NCI-H1436 (cell line): ENCODE measurements around the gene MRPL22.
"Not testable (repeated sequence)": the region's sequence is repeated elsewhere in the genome, so short reads cannot be mapped to it uniquely, and the experiment has no call there.

Experiments used
- DNase-seq: peaks from one replicate; lab custom pipeline; 2025; lab: John Stamatoyannopoulos, UW

The MRPL22 gene

DNA sequence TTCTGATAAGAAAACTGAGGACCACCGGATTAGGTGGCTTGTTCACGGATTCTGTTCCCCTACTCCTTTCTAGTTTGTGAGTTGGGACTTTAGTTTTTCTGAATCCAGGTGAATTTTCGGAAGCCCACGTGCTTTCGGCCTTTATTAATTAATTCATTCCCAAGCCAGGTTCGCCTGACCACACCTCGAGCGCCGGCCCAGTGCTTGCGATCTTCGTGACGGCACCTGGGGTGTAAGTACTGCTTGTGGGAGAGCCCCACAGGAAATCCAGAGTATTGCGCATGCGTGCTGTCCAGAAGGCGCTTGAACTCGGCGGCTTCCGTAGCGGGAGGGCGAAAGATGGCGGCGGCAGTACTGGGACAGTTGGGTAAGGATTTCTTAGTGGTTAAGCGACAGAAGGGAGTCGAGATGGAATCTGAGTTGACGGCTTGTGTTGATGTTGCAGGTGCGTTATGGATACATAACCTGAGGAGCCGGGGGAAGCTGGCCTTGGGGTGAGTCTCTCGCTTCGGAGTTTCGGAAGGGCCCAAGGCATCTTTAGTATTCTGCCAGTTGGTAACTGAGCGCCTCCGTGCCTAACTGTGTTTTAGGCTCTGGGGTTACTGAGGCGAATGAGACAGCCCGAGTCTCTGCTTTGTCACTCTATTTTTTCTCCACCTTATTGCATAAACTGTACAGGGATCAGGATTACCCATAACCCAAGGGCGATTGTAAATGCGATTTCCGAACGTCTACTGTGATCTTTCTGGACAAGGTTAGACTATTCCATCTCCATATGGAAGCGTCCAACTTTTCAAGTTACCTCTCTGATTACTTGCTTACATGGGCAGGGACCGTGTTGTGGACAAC is at the start of gene MRPL22:
Gene MRPL22, plus strand, starts transcription at position 302 of the 849 bp plus-strand sequence. Its CDS starts 38 bp downstream, at position 340.
- peak; percentile 93 for DNase-seq

DNA sequence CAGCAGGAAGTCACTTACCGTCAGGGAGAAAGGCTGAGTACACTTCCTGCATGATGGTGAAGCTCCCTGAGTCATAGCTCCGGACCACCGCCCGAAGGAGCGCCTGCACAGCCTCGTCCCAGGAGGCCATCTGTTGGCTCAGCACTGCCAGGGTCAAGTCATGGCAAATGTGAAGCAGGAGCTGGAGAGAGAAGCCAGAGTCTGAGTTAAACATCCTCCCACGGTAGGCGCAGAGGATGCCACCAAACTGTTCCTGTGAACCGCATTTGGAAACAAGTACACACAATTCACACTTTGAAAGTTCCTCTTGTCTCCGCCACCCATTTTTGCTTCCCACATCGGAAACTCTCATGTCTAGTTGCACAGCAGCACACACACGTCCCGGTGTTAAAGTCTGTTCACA is 48.5 kb upstream of the MRPL22 start:
- no peak for DNase-seq

DNA sequence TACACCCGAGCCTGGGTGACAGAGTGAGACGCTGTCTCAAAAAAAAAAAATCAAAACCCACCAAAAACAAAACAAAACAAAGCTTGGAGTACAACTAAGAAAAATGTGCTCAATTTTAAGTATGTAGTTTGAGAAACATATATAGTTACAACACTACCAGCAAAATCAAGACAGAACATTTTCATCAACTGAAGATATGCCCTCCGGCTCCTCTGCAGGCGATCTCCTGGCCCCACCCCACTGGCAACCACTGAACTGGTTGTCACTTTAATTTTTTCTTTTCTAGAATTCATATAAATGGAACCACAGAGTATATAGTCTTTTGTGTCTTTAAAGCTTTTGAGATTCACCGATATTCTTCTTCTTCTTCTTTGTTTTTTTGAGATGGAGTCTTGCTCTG is 47.5 kb upstream of the MRPL22 start:
- no peak for DNase-seq

DNA sequence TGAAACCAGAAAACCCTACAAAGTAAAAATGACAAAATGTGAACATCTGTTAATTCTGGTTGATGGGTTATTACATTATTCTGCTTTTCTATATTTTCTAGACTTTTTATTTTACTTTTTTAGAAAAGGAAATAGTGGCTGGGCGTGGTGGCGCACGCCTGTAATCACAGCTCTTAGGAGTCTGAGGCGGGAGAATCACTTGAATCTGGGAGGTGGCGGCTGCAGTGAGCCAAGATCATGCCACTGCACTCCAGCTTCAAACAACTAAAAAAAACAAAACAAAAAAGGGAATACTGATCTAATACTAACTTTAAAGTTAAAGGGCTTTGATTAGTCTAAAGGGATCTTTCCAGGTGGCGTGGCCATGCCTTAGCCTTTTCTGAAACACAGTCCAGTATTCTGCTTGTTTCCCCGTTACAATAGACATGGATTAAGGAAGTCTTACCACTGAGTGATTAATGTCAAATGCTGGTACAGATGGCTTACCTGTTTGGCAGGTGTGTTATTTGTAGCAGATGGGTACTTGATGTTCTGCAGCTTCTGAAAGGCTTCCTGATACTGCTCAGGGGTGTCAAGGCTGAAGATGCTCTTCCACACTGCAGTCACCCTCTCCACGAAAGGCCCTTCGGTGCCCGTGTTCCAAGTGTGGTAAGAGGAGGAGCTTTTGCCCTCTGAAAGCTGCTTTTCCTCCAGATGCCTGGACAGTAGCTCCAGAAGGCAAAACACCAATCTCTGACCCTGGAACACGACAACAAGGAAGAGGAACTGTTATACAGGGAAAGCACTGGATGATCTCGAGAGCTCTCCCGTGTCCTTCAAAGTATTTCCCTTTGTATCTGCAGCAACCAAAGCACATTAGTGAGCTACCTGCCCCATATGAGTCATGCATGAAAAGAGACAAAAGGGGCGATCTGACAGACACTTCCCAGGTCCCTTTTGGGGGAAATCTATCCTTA is 45.0 kb upstream of the MRPL22 start:
- no peak for DNase-seq

DNA sequence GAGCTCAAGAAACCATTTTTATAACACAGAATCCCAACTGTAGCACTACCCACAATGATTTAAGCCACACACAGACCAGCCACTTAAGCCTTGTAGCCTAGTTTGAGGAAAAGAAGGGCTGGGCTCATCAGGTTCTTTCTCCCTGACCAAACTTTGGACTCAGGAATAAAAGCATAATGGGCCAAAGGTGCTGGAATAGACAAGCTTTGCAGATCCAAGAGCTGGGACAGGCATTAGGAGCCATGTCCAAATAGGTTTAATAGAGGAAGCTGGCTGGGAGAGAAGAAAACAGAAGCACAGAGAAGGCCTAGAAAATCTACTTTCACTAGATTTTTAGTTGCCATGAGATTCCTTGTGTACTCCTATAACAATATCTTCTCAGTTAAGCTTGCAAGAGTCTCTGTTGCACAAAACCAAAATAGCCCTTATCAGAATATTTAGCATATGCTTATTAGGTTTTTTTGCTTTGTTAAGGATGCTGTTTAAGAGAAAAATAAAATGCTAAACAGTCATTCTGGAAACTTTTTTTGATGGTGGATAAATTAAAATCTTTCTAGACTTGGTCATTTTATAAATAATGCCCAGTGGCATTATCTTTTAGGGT is 44.2 kb upstream of the MRPL22 start:
- DNase-seq = no peak

DNA sequence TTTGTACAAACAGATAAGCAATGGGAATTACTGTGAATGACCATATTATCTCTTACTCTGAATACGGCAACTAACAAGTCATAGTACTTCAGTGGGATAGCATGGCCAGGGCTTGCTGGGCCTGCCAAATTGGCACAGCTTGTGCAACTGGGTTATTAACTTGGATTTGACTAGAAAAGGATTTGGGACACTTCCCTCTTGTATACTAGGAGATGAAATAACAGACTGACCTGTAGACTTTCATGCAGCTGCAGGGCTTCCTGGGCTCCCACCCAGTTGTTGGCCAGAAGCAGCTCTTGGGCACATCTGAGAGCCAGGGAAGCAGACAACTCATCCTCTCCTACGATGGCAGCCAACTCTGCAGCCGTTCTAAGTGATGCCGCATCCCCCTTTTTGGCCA is 42.7 kb upstream of the MRPL22 start:
- DNase-seq = no peak

DNA sequence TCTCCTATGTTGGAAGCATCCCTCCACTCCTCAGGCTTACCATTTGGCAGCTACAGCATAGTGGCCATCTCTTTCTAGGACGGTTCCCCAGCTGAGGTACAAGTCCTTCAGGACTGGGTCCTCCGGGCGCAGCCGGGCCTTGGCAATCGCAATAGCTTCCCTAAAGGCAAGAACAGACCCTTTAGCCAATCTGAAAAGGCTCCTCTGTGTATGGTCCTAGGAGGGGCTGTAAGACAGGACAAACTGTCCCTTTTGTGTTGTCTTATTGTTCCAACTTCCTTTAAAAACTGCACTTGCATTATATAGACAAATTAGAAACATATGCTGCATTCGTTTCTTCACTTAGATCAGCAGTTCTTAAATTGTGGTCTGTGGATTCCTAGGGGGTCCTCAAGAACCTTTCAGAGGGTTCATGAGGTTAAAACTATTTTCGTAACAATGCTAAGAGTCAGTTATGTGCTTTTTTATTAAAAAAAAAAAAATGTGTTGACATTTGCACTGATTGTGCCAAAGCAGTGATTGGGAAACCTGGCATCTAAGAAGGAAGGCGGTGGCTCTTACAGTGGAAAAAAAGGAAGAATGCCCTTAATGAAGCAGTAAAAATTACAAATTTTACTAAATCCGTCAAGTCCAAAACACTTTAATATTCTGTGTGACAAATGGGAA is 41.6 kb upstream of the MRPL22 start:
- DNase-seq = no peak

DNA sequence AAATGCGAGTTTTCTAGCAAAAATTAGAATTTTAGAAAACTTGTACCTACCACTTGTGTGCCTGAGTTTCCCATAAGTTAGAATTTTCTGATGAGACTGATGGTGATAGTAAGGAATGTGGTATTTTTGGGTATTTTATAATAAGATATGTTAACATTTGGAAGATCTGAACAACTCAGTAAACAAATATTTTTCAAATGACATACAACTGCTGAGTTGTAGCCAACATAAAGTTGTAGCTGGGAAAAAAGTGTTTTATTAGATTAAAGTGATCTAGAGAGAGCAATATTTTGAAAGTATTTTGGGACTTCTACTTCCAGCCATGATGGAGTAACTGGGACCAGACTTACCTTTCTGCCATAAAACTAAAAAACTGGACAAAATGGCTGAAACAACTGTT is 40.8 kb upstream of the MRPL22 start:
- no peak for DNase-seq

DNA sequence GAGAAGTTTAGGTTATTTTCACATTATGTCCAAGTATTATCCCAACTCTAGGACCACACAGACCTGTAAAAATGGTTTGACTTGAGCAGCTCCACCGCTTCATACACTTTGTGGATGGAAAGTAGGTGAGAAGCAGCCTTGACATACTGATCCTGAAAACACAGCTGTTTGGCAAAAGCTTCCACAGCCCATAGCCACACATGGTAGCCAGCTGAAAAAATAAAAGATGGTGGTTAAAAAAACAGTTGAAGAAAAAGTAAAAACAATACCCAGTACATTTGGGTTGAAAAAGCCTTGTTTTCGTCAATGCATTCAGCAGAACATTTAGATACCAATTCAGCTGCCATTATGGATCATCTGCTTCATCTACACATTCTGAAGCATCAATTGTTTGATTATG is 39.6 kb upstream of the MRPL22 start:
- no peak for DNase-seq

DNA sequence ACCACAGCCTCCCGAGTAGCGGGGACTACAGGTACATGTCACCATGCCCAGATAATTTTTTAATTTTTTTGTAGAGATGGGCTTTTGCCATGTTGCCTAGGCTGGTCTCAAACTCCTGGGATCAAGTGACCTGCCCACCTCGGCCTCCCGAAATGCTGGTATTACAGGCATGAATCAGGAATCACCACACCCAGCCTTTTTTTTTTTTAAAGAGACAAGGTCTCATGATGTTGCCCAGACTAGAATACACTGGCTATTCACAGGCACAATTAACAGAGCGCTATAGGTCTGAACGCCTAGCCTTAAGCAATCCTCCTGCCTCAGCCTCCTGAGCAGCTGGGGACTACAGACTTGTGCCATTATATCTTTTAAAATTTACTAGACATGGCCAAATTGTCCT is 39.0 kb upstream of the MRPL22 start:
- DNase-seq = no peak

DNA sequence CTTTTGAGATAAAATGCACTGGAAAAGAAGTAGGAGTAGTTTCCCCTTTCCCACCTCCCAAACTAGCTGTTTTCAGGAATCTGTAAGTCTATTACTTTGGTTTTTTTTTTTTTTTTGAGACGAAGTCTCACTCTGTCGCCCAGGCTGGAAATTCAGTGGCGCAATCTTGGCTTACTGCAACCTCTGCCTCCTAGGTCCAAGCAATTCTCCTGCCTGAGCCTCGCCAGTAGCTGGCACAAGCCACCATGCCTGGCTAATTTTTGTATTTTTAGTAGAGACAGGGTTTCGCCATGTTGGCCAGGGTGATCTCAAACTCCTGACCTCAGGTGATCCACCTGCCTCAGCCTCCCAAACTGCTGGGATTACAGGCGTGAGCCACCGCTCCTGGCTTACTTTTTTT is 35.3 kb upstream of the MRPL22 start:
- DNase-seq = not testable (repeated sequence)

DNA sequence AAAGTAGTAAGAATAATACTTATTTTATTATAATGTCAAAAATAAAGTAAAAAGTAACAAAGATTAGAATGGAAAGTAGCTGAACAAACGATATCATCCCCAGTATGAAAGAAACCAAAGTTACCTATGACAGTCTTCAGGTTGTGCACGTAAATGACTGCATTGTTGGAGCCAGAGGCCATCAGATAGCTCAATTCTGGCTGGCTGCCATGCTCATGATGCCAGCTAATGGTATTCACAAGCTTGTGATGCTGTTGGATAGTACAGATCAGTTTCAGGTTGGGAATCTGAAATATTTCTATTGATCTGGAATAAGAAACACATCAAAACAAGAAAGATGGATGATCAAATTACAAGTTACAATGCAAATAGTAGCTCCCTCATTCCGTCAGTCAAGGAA is 24.0 kb upstream of the MRPL22 start:
- DNase-seq = no peak

DNA sequence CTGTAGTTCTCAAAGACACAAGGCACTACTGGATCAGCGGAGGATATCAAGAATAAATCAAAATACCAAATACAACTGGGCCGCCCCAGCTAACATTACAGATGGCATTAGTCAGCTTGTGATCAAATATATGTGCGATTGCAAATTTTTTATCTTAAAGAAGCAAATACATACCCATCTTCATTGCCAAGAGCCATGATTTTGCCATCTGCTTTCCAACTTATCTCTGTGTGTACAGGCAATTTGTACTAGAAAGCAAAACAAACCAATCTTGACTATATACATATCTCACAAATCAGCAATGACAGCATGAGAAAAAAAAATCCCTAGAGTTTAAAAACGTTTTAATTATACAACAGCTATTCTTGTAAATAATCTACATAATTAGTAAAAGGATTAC is 23.1 kb upstream of the MRPL22 start:
- no peak for DNase-seq

DNA sequence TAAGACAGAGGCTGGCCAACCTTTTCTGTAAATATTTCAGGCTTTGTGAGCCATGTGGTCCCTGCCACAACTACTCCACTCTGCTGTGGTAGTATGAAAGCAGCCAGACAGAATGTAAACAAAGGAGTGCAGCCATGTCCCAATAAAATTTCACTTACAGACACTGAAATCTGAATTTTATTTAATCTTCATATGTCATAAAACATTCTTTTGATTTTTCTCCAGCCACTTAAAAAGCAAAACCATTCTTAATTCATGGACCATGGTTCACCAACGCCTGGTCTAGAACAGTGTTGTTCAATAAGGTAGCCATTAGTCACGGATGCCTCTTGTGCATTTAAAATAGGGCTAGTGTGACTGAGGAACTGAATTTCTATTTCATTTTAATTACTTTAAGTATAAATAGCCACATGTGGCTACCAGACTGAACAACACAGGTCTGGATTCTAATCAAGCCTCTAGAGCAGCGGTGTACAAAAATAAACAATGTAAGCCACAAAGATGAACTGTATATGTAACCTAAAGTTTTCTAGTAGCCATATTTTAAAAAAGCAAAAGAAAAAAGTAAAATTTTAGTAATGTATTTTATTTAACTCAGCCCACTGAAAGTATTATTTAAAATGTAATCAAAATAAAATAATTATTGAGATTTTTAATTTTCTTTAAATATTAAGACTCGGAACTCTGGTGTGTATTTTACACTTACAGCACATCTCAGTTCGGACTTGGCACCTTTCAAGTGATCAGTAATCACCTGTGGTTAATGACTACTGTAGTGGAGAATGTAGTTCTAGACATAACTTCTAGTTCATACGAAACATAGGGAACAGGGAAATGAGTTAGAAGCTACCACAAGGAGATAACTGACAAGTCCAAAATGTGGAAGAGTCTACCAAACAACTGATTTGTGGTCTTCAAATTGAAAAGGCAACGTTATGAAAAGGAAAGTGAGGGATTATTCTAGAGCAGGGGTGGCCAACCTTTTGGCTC is 17.1 kb upstream of the MRPL22 start:
- no peak for DNase-seq

DNA sequence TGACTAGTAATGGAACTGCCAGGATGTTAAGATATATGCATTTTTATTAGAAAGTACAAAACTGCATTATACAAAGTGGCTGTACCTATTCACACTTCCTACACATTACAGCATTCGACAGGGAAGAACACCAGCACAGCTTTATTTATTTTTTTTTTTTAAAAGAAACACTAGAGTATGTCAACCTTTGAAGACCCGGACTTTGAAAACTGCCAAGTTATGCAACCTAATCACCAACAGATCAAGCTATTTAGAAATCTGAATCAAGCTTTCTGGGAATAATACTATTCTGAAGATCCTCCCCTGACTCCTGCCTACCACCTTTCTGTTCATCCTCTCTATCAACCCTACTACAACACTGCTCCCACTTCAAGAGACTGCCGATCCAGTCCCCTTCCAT is 7.3 kb upstream of the MRPL22 start:
- no peak for DNase-seq

DNA sequence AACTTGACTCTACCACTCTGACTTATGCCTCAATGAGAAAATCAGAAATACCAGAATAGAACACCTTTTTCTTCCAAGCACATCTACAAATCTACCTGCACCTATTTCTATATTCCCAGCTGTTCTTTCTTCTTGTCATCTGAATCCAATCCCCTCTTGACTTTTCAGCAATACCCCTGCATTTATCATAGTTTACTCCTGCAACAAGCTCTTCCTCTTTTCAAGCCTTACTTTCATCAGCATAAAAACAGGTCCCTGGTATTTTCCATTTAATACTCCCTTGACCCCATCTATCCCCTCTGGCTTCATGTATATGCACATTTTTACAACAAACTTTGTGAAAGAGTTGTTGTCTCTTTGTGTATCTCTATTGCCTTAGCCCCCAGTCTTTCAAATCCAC is 6.0 kb upstream of the MRPL22 start:
- DNase-seq = no peak

DNA sequence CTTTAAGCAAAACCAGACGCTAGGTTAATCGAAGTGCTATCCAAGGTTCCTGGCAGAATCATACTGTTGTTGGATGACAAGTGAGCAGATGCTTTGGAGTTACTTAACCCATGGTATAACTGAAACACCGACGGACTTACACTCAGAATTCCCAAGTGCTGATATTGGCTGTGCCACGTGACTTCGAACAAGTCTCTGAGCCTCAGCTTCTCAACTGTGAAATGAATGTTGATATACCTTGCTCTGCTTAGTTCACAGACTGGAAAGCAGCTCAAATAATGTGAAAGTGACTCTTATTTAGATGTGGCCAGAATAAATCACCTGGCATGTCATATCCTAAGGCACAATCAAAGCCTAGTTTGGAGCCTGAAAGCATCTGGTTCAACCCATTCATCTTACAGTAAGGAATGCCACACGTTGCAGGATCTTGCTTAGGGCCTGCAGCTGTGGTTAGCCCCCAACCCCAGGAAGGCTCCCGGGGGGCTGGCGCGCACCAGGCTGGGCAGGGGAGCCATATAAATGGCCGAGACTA is 3.6 kb upstream of the MRPL22 start:
- DNase-seq = no peak

DNA sequence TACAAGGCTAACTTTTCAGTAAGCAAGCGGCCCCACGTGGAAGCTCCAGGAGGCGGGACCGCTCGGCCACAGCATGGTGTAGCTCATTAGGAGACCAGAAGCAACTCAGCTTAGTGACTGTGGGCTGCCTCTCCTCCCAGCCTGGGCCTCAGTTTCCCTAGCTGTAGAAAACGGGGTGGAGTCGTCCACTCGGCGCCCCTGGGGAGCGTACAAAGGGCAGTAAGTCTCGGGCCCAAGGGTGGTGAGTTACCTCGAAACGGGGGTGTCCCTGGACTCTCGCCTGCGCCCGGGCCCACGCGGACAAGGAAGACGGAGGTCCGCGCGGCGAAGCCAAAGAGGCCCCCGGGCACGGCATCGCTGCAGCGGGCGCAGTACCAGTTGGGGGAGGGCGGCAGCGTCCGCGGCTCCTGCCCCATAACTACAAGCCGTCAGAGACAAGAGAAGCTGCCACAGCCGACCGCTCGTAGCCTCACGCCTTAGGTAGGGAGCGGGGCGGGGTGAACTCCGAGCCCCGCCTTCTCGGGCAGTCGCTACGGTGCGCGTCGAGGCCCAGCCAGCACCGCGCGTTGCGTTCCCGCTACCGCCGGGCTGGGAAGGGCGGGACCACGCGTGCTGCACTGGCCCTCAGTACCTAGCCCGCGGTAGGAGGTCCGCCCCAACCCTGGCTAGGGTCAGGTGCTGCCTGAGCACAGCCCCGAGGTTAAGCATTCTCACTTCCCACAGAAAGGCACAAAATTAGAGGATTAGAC is 3.0 kb upstream of the MRPL22 start, which contains the start of gene GEMIN5:
Gene GEMIN5, minus strand, starts transcription at position 494 of the 749 bp plus-strand sequence. Its CDS starts 78 bp downstream, at position 416.
- DNase-seq = peak; percentile 81

DNA sequence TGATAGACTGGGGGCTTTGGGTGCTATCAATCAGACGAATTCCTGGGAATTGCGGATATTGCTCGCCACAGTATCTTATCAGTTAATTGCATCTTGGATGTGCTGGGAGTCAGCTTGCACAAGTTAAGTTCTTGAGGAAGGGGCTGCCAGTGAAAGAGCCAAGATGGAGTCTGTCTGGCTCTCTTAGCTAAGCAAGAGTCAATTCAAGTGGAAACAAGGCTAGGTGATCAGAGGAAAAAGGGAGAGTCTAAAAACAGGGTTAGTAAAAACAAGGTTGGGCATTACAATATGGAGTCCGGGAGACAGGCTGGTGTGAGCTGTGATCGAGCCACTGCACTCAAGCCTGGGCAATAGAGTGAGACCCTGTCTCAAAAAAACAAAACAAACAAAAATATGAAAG is 1.5 kb upstream of the MRPL22 start:
- not testable (repeated sequence) for DNase-seq

DNA sequence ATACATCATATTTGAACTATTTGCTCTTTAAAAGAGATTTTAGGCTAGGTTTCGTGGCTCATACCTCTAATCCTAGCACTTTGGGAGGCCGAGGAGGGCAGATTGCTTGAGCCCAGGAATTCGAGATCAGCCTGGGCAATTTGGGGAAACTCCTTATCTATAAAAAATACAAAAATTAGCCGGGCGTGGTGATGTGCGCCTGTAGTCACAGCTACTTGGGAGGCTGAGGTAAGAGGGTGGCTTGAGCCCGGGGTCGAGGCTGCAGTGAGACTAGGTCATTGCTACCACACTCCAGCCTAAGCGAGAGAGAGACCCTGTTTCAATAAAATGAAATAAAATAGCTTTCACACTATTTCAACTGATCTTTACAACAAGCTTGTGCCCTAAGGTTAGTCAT is 500 bp upstream of the MRPL22 start:
- DNase-seq = no peak
